Measurements from ENCODE around the gene ARRDC4. TPM values are rescaled to one million over a fixed set of nuclear protein-coding genes. Genes with fewer than 3 reads are reported as not detected.

Gene ARRDC4
- total RNA-seq, 1 donor from 2014 or later, result 29.7 TPM

- H3K36me3 ChIP-seq, result no peaks in the 10 kb centered on the region
- H3K4me1 ChIP-seq, result no peaks in the 10 kb centered on the region
- no peak overlapping the region for H3K4me3 ChIP-seq
- intact Hi-C loops (cut with DNase I), result no loop called here
- no peaks in the 10 kb centered on the region for H3K27me3 ChIP-seq
- DNase-seq (ENCODE audit: low spot score in 2 of 2), result no peak
- H3K27ac ChIP-seq, result no peak overlapping the region
- H3K9me3 ChIP-seq, result no peaks in the 10 kb centered on the region
- no peak for TF ChIP-seq CTCF (IDR thresholded peaks at IDR 0.05)
Observed at GRCh38 chr15:98013631-98014030, 53.1 kb downstream of the ARRDC4 start.

GRCh38 chr15:98017150-98017964, 56.9 kb downstream of the ARRDC4 start:
- Histone ChIP-seq H3K27ac (no peak overlapping the region), H3K27me3 (no peaks in the 10 kb centered on the region), H3K4me1 (no peaks in the 10 kb centered on the region), H3K4me3 (no peak overlapping the region), H3K9me3 (no peaks in the 10 kb centered on the region), H3K36me3 (no peaks in the 10 kb centered on the region)
- intact Hi-C loops (cut with DNase I), result no loop called here
- DNase-seq (ENCODE audit: low spot score in 2 of 2), result no peak
- no peak for TF ChIP-seq CTCF (IDR thresholded peaks at IDR 0.05)

GRCh38 chr15:98018761-98019351, 58.4 kb downstream of the ARRDC4 start:
- H3K36me3 ChIP-seq, result no peaks in the 10 kb centered on the region
- H3K27ac ChIP-seq, result no peak overlapping the region
- DNase-seq (ENCODE audit: low spot score in 2 of 2), result no peak
- no peak for TF ChIP-seq CTCF (IDR thresholded peaks at IDR 0.05)
- H3K4me3 ChIP-seq, result no peak overlapping the region
- intact Hi-C loops (cut with DNase I), result no loop called here
- no peaks in the 10 kb centered on the region for H3K4me1 ChIP-seq
- H3K27me3 ChIP-seq, result no peaks in the 10 kb centered on the region
- H3K9me3 ChIP-seq, result no peaks in the 10 kb centered on the region
